Activated naive CD8-positive, alpha-beta T cell (primary cell): ENCODE results near the gene CACNA2D4.
"Not testable (repeated sequence)": the region's sequence is repeated elsewhere in the genome, so short reads cannot be mapped to it uniquely, and the experiment has no call there.

Source experiments
- H3K27ac Mint-ChIP-seq: one replicate; pipeline ENCODE4 v1.8.0; 2021; ENCODE audit warnings: mixed read lengths
- H3K27me3 Mint-ChIP-seq: one replicate; pipeline ENCODE4 v1.8.0; 2021; ENCODE audit warnings: mixed read lengths
- H3K36me3 Mint-ChIP-seq: one replicate; pipeline ENCODE4 v1.8.0; 2021; ENCODE audit warnings: mixed read lengths
- H3K4me1 Mint-ChIP-seq: one replicate; pipeline ENCODE4 v1.8.0; 2021; ENCODE audit warnings: low read depth, mixed read lengths
- H3K4me3 Mint-ChIP-seq: one replicate; pipeline ENCODE4 v1.8.0; 2021; ENCODE audit warnings: mild to moderate bottlenecking, mixed read lengths
- H3K9me3 Mint-ChIP-seq: one replicate; pipeline ENCODE4 v1.8.0; 2021; ENCODE audit warnings: low read depth, mixed read lengths

CACNA2D4 gene, protein sequence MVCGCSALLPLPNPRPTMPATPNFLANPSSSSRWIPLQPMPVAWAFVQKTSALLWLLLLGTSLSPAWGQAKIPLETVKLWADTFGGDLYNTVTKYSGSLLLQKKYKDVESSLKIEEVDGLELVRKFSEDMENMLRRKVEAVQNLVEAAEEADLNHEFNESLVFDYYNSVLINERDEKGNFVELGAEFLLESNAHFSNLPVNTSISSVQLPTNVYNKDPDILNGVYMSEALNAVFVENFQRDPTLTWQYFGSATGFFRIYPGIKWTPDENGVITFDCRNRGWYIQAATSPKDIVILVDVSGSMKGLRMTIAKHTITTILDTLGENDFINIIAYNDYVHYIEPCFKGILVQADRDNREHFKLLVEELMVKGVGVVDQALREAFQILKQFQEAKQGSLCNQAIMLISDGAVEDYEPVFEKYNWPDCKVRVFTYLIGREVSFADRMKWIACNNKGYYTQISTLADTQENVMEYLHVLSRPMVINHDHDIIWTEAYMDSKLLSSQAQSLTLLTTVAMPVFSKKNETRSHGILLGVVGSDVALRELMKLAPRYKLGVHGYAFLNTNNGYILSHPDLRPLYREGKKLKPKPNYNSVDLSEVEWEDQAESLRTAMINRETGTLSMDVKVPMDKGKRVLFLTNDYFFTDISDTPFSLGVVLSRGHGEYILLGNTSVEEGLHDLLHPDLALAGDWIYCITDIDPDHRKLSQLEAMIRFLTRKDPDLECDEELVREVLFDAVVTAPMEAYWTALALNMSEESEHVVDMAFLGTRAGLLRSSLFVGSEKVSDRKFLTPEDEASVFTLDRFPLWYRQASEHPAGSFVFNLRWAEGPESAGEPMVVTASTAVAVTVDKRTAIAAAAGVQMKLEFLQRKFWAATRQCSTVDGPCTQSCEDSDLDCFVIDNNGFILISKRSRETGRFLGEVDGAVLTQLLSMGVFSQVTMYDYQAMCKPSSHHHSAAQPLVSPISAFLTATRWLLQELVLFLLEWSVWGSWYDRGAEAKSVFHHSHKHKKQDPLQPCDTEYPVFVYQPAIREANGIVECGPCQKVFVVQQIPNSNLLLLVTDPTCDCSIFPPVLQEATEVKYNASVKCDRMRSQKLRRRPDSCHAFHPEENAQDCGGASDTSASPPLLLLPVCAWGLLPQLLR

DNA sequence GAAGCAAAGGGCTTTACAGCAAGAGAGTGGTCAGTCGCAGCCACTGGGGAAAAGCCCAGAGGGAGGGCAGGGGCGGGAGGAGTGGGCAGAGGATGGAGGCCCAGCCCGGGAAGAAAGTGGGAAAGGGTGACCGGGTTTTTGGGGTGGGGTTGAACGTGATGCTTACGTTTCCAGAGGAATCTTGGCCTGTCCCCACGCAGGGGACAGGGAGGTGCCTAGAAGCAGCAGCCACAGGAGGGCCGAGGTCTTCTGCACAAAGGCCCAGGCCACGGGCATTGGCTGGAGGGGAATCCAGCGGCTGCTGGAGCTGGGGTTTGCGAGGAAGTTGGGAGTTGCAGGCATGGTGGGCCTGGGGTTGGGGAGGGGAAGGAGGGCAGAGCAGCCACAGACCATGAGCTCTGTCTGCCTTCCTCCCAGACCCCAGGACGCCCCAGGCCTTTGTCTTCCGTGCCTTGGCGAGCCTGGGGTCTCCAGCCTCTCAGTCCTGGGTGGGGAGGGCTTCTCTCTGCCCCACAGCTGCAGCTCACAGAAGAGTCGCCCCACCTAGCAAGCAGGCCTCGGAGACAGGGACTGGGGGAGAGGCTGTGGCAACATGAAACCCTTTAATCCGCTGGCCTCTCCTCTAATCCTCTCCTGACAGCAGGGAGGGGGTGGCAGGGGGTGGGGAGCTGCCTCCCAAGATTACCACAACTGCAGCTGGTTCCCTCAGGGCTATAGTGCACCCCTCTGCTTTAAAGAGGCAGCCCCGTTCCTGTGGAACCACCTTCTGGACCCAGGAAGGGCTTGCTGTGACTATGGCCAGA is at the start of gene CACNA2D4:
CACNA2D4 (minus strand) TSS at position 572 of the 803 bp plus-strand sequence; CDS start at position 393, 179 bp downstream.
- Mint-ChIP-seq H3K36me3 (no peaks in the 10 kb centered on the region), H3K27ac (no peak within 1 kb of the TSS), H3K9me3 (no peaks in the 10 kb centered on the region), H3K4me3 (no peak within 1 kb of the TSS), H3K27me3 (peaks cover 1% of the 10 kb centered on the region), H3K4me1 (peaks cover 16% of the 10 kb centered on the region)

DNA sequence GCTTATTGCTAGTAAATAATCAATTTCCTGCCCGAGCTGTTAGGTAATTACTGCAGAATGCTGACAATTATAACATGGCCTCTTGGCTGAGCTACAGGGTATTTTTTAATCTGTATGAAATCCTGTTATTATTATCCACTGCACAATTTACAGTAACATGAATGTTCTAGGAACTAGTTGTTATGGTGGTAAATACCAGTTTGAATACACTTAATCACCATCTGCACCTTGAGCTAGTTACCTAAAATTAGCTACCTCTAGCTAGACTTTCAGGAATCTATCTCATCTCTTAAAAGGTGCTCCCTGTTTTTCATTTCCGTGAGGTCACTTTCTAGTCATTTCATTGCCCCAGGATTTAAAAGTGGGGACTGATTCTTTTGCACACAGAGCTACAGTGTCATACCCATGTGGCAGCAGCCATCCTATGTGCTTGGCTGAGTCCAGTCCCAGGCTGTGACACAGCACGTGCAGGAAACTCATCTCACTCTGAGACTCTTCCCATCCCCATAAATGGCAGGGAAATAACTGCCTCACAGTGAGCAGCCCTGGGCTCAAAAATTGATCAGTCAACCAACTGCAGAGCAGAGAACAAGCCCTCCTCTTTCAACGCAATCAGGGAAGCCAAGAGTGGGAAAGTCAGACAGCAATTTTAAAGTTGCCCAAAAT is 48.2 kb upstream of the CACNA2D4 start:
- H3K4me3 Mint-ChIP-seq = no peak overlapping the region
- H3K27ac Mint-ChIP-seq = no peak overlapping the region

DNA sequence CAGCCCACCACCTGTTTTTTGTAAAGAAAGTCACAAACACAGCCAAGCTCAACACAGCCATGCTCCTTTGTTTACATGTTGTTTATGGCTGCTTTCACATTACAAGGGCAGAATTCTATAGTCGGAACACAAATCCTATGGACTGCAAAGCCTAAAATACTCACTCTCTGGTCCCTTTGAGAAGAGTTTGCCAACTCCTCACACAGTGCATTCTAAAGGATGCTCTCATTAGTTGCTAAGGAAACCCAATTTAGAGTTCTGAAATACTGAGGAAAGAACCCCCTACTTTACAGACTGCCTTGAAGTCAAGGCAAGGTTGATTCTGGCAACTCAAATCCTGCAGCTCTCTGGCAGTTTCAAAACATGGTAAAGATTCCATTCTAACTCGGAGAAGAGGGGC is 47.5 kb upstream of the CACNA2D4 start:
- H3K27me3 Mint-ChIP-seq = no peaks in the 10 kb centered on the region
- H3K27ac Mint-ChIP-seq = no peak overlapping the region
- no peaks in the 10 kb centered on the region for H3K9me3 Mint-ChIP-seq

More for the DNA sequence above, 48.2 kb upstream of the CACNA2D4 start:
- peaks cover 22% of the 10 kb centered on the region for H3K36me3 Mint-ChIP-seq
- H3K4me1 Mint-ChIP-seq = no peaks in the 10 kb centered on the region
- no peaks in the 10 kb centered on the region for H3K27me3 Mint-ChIP-seq
- H3K9me3 Mint-ChIP-seq = no peaks in the 10 kb centered on the region

DNA sequence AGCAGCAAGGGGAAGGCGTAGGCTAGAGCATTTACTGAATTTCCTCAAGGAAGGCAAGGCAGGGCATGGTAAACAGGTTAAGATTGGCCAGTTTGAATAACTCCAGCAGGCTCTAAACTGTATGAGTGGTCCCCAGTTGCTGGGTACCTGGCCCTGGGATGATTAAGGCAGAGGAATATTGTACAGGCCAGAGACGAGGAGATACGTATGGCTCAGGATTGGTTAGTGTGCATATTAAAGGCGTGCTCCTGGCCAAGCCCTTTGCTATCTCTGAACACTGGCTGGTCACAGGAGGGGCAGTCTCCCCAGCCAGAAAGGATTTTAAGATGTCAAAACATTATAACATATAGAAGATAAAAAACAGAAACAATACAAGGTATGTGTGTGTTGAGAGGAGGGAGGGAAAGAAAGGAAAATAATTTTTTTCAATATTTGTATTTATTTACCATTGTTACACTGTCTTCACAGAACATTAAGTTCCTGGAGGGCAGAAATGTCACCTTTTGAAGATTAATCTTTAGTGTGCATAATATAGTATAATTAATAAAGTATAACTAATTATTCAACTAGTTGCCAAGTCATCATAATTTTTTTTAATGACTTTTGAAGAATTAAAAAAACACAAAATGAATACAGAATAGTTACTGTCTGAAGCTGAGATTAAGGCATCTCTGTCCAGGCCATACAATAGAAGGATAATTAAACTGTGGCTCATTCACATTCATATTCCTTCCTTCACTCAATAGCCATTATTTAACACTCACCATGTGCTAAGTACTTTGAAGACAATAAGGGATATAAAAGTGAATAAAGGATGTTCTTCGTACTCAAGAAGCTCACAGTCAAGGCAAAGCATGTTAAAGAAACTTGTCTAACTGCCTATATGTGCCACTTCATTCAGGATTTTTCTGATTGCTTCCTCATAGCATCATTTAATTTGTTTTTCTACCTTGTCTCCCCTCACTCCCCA is 43.9 kb upstream of the CACNA2D4 start:
- peaks cover 36% of the 10 kb centered on the region for H3K36me3 Mint-ChIP-seq
- peaks cover 1% of the 10 kb centered on the region for H3K4me1 Mint-ChIP-seq
- no peaks in the 10 kb centered on the region for H3K9me3 Mint-ChIP-seq
- no peaks in the 10 kb centered on the region for H3K27me3 Mint-ChIP-seq
- H3K4me3 Mint-ChIP-seq = no peak overlapping the region
- no peak overlapping the region for H3K27ac Mint-ChIP-seq

More for the DNA sequence above, 47.5 kb upstream of the CACNA2D4 start:
- no peak overlapping the region for H3K4me3 Mint-ChIP-seq
- no peaks in the 10 kb centered on the region for H3K4me1 Mint-ChIP-seq
- H3K36me3 Mint-ChIP-seq = peaks cover 28% of the 10 kb centered on the region

DNA sequence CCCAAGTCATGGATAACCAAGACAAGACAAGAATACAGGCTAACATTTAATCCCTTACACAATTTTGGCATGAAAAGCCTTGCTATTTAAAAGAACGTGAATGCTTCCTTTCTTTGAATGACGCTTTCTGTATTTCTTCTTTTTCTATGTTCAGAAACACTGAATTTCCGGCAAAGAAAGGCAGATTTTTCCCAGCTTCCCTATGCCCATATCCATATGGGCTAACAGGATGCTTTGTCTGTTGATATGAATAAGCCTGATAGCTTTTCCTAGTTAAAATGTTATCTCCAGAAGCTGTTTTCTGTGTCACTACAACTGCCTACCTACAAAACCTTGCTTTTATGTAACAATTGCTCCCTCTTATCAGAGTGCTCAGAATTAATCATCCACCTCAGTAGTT is 38.3 kb upstream of the CACNA2D4 start:
- H3K9me3 Mint-ChIP-seq = no peaks in the 10 kb centered on the region
- no peak overlapping the region for H3K27ac Mint-ChIP-seq
- H3K4me1 Mint-ChIP-seq = peaks cover 1% of the 10 kb centered on the region
- no peaks in the 10 kb centered on the region for H3K27me3 Mint-ChIP-seq
- no peak overlapping the region for H3K4me3 Mint-ChIP-seq
- peaks cover 19% of the 10 kb centered on the region for H3K36me3 Mint-ChIP-seq

DNA sequence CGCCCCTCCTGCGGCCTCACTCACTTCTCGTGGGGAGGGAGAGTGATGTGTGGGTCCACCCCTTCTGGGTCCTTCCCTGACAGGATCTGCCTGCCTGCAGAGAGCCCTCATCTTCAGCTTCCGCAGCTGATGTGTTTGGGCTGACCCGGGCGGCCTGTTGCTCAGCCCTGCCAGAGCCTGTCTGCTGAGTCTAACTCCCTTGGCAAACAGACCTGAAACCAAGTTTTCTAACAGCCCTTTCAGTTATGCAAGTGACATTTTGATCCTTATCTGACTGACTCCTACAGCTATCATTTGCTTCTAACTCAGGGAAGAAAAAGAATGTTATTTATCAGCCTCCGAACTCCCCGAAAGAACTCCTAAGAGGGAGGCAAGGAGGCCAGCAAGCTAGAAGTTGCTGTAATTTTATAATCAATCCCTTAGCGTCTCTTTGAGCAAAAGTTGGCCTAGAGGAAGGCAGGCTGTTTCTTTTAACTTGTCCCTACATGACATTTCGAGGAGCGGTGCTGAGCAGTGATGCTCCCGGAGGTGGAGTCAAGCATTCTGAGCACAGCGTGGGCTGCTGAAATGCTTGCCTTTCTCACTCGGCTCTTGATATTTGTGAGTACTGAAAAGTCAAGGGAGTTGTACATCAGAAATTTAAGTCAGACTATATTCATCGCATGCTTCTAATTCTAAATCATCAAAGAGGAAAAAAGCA is 31.5 kb upstream of the CACNA2D4 start:
- H3K9me3 Mint-ChIP-seq = no peaks in the 10 kb centered on the region
- H3K4me3 Mint-ChIP-seq = no peak overlapping the region
- no peak overlapping the region for H3K27ac Mint-ChIP-seq
- H3K27me3 Mint-ChIP-seq = no peaks in the 10 kb centered on the region
- peaks cover 24% of the 10 kb centered on the region for H3K36me3 Mint-ChIP-seq
- peaks cover 2% of the 10 kb centered on the region for H3K4me1 Mint-ChIP-seq

DNA sequence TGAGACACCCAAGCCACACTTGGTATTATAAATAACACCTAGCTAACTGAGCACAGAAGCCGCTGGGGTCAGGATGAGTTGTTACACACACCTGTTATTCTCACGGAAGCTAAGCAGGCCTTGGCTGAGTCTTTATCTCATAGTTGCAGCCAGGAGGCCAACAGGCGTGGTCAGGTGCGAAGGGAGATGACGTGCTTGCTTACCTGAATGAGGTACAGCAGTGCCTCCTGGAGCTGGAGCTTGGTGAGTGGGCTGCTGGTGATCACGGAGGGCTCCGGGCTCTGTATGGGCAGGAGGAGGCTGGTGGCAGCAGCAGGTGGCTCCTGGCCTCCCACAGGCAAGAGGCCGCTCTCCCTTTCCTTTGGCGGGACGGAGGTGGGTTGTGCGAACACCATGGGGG is 30.4 kb upstream of the CACNA2D4 start:
- H3K9me3 Mint-ChIP-seq = no peaks in the 10 kb centered on the region
- H3K36me3 Mint-ChIP-seq = peaks cover 29% of the 10 kb centered on the region
- H3K27ac Mint-ChIP-seq = no peak overlapping the region

DNA sequence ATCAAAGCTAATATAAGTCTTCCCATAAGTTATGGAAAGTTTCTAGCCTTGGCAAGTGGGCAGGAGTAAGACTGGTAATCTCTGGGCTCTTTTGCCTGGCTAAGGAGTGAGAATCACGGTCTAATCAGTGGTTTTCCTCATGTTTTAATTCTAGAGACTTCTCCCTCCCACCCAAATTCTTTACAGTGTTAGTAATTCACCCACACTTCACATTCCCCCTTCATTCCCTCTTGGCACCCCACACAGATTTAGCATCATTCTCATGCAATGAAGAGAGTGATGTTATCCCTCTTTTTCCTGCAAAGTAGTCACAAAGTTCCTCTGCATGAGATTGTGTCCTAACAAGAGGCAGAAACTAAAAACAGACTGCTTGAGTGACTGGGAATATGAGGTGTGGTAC is 28.6 kb upstream of the CACNA2D4 start:
- Mint-ChIP-seq H3K4me3 (no peak overlapping the region), H3K36me3 (peaks cover 27% of the 10 kb centered on the region), H3K4me1 (peaks cover 2% of the 10 kb centered on the region), H3K27me3 (no peaks in the 10 kb centered on the region), H3K9me3 (no peaks in the 10 kb centered on the region), H3K27ac (no peak overlapping the region)

More for the DNA sequence above, 30.4 kb upstream of the CACNA2D4 start:
- Mint-ChIP-seq H3K27me3 (no peaks in the 10 kb centered on the region), H3K4me1 (peaks cover 2% of the 10 kb centered on the region), H3K4me3 (no peak overlapping the region)

DNA sequence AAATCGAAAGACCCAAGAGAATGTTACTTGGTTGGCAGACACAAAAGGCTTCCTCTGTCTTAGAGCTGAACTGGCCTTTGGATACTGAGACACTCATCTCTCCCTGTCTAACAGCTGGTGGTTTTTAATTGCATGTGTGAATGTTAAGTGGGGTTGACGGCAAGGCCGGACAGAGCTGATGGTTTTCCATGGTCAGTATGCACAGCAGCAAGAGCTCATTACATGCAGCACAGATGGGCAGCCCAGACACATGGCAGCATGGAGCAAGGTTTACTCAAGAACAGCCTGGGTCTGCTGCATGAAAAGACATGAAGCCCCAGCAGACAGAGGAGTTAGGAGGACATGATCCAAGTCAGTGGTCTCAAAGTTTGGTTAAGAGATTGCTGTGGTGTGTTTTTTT is 27.8 kb upstream of the CACNA2D4 start:
- Mint-ChIP-seq H3K27ac (no peak overlapping the region), H3K4me1 (peaks cover 2% of the 10 kb centered on the region), H3K36me3 (peaks cover 27% of the 10 kb centered on the region), H3K9me3 (no peaks in the 10 kb centered on the region), H3K27me3 (no peaks in the 10 kb centered on the region), H3K4me3 (no peak overlapping the region)

DNA sequence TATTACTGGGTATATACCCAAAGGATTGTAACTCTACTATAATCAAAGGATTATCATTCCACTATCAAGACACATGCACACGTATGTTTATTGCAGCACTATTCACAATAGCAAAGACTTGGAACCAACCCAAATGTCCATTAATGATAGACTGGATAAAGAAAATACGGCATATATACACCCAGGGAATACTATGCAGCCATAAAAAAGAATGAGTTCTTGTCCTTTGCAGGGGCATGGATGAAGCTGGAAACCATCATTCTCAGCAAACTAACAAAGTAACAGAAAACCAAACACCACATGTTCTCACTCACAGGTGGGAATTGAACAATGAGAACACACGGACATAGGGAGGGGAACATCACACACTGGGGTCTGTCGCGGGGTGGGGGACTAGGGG is 27.1 kb upstream of the CACNA2D4 start:
- peaks cover 27% of the 10 kb centered on the region for H3K36me3 Mint-ChIP-seq

DNA sequence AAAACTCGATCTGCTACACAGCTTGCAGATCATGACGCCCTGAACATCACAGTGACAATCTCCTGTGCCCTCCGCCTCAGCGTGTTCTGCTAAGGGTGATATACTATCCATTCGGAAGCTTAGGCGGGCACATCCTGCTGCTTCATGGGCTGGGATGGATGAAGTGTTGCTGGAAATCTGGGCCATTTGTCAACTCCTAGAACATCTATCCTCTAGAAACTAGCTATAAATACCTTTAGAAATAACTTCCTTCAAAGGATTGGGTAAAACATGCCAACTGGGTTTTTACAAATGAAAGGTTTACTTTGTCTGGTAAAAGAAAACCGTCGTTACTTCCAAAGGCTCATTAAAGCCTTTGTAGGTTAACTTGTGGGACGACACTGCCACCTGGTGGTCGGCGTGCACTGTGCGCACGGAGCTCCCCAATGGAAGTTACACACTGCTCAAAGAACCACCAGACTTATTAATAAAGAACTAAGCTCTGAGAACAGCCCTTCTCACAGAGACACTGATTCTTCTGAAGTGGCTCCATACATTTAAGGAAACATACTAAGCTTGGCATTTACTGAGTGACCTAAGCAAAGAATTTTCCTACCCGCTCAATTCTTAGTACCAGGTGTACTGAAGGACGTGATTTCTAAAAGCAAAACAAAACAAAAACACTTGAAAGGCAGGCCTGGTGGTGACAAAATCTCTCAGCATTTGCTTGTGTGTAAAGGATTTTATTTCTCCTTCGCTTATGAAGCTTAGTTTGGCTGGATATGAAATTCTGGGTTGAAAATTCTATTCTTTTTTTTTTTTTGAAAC is 21.6 kb upstream of the CACNA2D4 start:
- Mint-ChIP-seq H3K4me3 (no peak overlapping the region), H3K9me3 (no peaks in the 10 kb centered on the region), H3K27me3 (no peaks in the 10 kb centered on the region), H3K4me1 (peaks cover 2% of the 10 kb centered on the region), H3K36me3 (peaks cover 7% of the 10 kb centered on the region), H3K27ac (no peak overlapping the region)

More for the DNA sequence above, 27.1 kb upstream of the CACNA2D4 start:
- H3K27me3 Mint-ChIP-seq, H3K27ac Mint-ChIP-seq, H3K9me3 Mint-ChIP-seq, H3K4me1 Mint-ChIP-seq, H3K4me3 Mint-ChIP-seq: not testable (repeated sequence)

DNA sequence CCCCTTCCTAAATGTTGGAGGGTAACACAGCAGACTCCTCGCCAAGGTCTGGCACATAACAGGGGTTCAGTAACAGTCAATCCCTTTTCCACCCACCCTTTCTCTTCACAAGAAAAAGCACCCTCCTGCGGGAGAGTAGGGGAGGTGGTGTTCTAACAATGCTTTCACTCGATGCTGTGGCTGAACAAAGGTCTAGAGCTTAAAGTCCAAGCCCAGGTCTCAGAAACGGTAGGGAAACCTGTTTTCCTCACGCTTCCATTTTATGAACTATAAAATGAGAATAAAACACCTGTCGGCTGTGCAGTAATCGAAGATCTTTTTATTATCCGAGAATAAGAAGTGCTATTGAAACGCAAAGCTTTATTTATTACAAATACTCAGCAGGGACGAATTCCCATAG is 20.9 kb upstream of the CACNA2D4 start:
- no peaks in the 10 kb centered on the region for H3K27me3 Mint-ChIP-seq
- no peak overlapping the region for H3K27ac Mint-ChIP-seq
- H3K36me3 Mint-ChIP-seq = peaks cover 5% of the 10 kb centered on the region
- peaks cover 2% of the 10 kb centered on the region for H3K4me1 Mint-ChIP-seq
- no peak overlapping the region for H3K4me3 Mint-ChIP-seq
- no peaks in the 10 kb centered on the region for H3K9me3 Mint-ChIP-seq
